Mesenchymal stem cell (in vitro differentiated cells and primary cell): ENCODE data around the gene TSC22D4.
A peak's percentile ranks its signal among the peaks of the same experiment; 100 is the strongest.

ENCODE experiments used
- DNase-seq: peaks from one replicate; pipeline ENCODE4 v3.0.0-alpha.2; 2013
- H2AFZ ChIP-seq: one replicate; pipeline ENCODE4 v1.6.1; 2013; ENCODE audit warnings: low read depth, mild to moderate bottlenecking, control low read depth, inconsistent platforms, low read length, moderate library complexity
- H2AK5ac ChIP-seq: 2 replicates; pipeline ENCODE4 v1.6.1; 2013; ENCODE audit warnings: low read length, moderate library complexity, mild to moderate bottlenecking, inconsistent platforms; ENCODE audit not compliant: severe bottlenecking
- H2BK120ac ChIP-seq: one replicate; pipeline ENCODE4 v1.6.1; 2013; ENCODE audit warnings: low read depth, mild to moderate bottlenecking, inconsistent platforms, low read length, moderate library complexity
- H2BK12ac ChIP-seq, 2 experiments: one replicate each; pipeline ENCODE4 v1.6.1; 2013; ENCODE audit warnings: inconsistent platforms in 2 of 2, low read length in 2 of 2, mild to moderate bottlenecking in 2 of 2, moderate library complexity in 2 of 2, control low read depth in 1 of 2
- H2BK15ac ChIP-seq: one replicate; pipeline ENCODE4 v1.6.1; 2013; ENCODE audit warnings: mild to moderate bottlenecking, low read depth, inconsistent platforms; ENCODE audit not compliant: poor library complexity, severe bottlenecking
- H2BK5ac ChIP-seq: 2 replicates; pipeline ENCODE4 v1.6.1; 2013; ENCODE audit warnings: low read depth, mild to moderate bottlenecking, low read length, control low read depth, inconsistent platforms; ENCODE audit not compliant: poor library complexity, severe bottlenecking
- H3K14ac ChIP-seq, 2 experiments: one replicate each; pipeline ENCODE4 v1.6.1; 2013; ENCODE audit warnings: inconsistent platforms in 2 of 2, low read length in 2 of 2, control low read depth in 1 of 2, mild to moderate bottlenecking in 1 of 2, moderate library complexity in 1 of 2
- H3K18ac ChIP-seq, 2 experiments: one replicate each; pipeline ENCODE4 v1.6.1; 2013; ENCODE audit warnings: inconsistent platforms in 2 of 2, low read length in 2 of 2, control low read depth in 1 of 2, low read depth in 1 of 2, mild to moderate bottlenecking in 1 of 2
- H3K23ac ChIP-seq, 2 experiments: one replicate each; pipeline ENCODE4 v1.6.1; 2013; ENCODE audit warnings: inconsistent platforms in 2 of 2, low read length in 2 of 2, mild to moderate bottlenecking in 2 of 2, moderate library complexity in 2 of 2, control low read depth in 1 of 2
- H3K27ac ChIP-seq: 2 replicates; pipeline ENCODE4 v1.5.1; 2013; ENCODE audit warnings: mild to moderate bottlenecking, moderate library complexity, low read length, control low read depth, inconsistent platforms; ENCODE audit not compliant: poor library complexity, severe bottlenecking
- H3K27me3 ChIP-seq, 2 experiments: 2 replicates each; pipeline versions ENCODE4 v1.6.1 to v1.7.0; 2013; ENCODE audit warnings: low read length in 2 of 2, mild to moderate bottlenecking in 2 of 2, moderate library complexity in 2 of 2, control low read depth in 1 of 2, inconsistent platforms in 1 of 2; ENCODE audit not compliant: control insufficient read depth in 1 of 2, insufficient read depth in 1 of 2
- H3K36me3 ChIP-seq, 2 experiments: 2 replicates each; pipeline versions ENCODE4 v1.6.1 to v1.7.0; 2013; ENCODE audit warnings: low read length in 2 of 2, control low read depth in 1 of 2, inconsistent platforms in 1 of 2, low read depth in 1 of 2, mild to moderate bottlenecking in 1 of 2; ENCODE audit not compliant: insufficient read depth in 2 of 2, control insufficient read depth in 1 of 2
- H3K4ac ChIP-seq, 2 experiments: one replicate each; pipeline ENCODE4 v1.6.1; 2013; ENCODE audit warnings: inconsistent platforms in 2 of 2, low read length in 2 of 2, mild to moderate bottlenecking in 2 of 2, moderate library complexity in 2 of 2, control low read depth in 1 of 2, low read depth in 1 of 2
- H3K4me1 ChIP-seq: 2 replicates; pipeline ENCODE4 v1.6.1; 2013; ENCODE audit warnings: low read depth, low read length, control low read depth; ENCODE audit not compliant: control insufficient read depth, insufficient read depth
- H3K4me2 ChIP-seq: 2 replicates; pipeline ENCODE4 v1.6.1; 2013; ENCODE audit warnings: low read length, mild to moderate bottlenecking, inconsistent platforms; ENCODE audit not compliant: poor library complexity, severe bottlenecking
- H3K4me3 ChIP-seq, 2 experiments: 2 replicates each; pipeline versions ENCODE4 v1.5.1 to v1.7.0; 2013; ENCODE audit warnings: low read length in 2 of 2, mild to moderate bottlenecking in 2 of 2, control low read depth in 1 of 2, low read depth in 1 of 2; ENCODE audit not compliant: insufficient read depth in 1 of 2
- H3K79me1 ChIP-seq: replicated peaks from 2 replicates; pipeline ENCODE4 v1.6.1; 2013; ENCODE audit warnings: mild to moderate bottlenecking, control low read depth, low read length, inconsistent platforms; ENCODE audit not compliant: poor library complexity, severe bottlenecking
- H3K9ac ChIP-seq: 2 replicates; pipeline ENCODE4 v1.7.0; 2013; ENCODE audit warnings: mild to moderate bottlenecking, low read length, moderate library complexity
- H3K9me3 ChIP-seq: 2 replicates; pipeline ENCODE4 v1.7.0; 2013; ENCODE audit warnings: mild to moderate bottlenecking, low read length; ENCODE audit not compliant: control insufficient read depth
- H4K8ac ChIP-seq: one replicate; pipeline ENCODE4 v1.6.1; 2013; ENCODE audit warnings: inconsistent platforms, mild to moderate bottlenecking, low read length, moderate library complexity
- H4K91ac ChIP-seq: one replicate; pipeline ENCODE4 v1.6.1; 2013; ENCODE audit warnings: mild to moderate bottlenecking, low read length, inconsistent platforms
- WGBS: methylation state at CpG from one replicate; pipeline ENCODE4 v1.1.7; 2013; ENCODE audit warnings: mixed read lengths; 5-methylcytosine and 5-hydroxymethylcytosine counted together

Gene TSC22D4

GRCh38 chr7:100491192-100491578 lies 12.2 kb upstream of the TSC22D4 start:
- Histone ChIP-seq H4K91ac (no peak overlapping the region), H2BK12ac (no peak overlapping the region), H2BK5ac (no peak overlapping the region), H3K9me3 (no peaks in the 10 kb centered on the region), H2BK120ac (no peak overlapping the region), H2AFZ (no peak overlapping the region), H3K4me3 (no peak overlapping the region), H3K23ac (no peak overlapping the region), H3K14ac (no peak overlapping the region), H3K27me3 (no peaks in the 10 kb centered on the region), H4K8ac (no peak overlapping the region), H3K18ac (no peak overlapping the region), H2BK15ac (no peak overlapping the region), H3K79me1 (no peaks in the 10 kb centered on the region), H3K27ac (no peak overlapping the region), H3K9ac (no peak overlapping the region), H3K4ac (no peak overlapping the region), H3K4me2 (no peak overlapping the region), H3K4me1 (peaks cover 23% of the 10 kb centered on the region), H2AK5ac (no peak overlapping the region), H3K36me3 (peaks cover 0 to 8% of the 10 kb centered on the region in 2 experiments)
- DNase-seq, result no peak
- 88% methylated on average over 5 of the region's 5 CpGs for WGBS

- no peaks in the 10 kb centered on the region for H3K79me1 ChIP-seq
- no peak for DNase-seq
Observed at GRCh38 chr7:100490483-100491191, 11.6 kb upstream of the TSC22D4 start.

GRCh38 chr7:100489824-100490223 lies 10.8 kb upstream of the TSC22D4 start:
- H4K8ac ChIP-seq, result no peak overlapping the region
- 71% methylated on average over 3 of the region's 9 CpGs for WGBS
- H3K27me3 ChIP-seq, result no peaks in the 10 kb centered on the region
- H2BK120ac ChIP-seq, result no peak overlapping the region
- no peaks in the 10 kb centered on the region for H3K9me3 ChIP-seq
- no peak overlapping the region for H3K4me2 ChIP-seq
- peak; percentile 96 for DNase-seq
- H2AFZ ChIP-seq, result no peak overlapping the region
- no peak overlapping the region for H2AK5ac ChIP-seq
- no peak overlapping the region for H4K91ac ChIP-seq
- no peak overlapping the region for H3K9ac ChIP-seq
- H3K4ac ChIP-seq, result peak overlapping the region in 1 of 2 experiments; percentile 38
- no peak overlapping the region for H2BK15ac ChIP-seq
- no peak overlapping the region for H3K27ac ChIP-seq
- no peaks in the 10 kb centered on the region for H3K79me1 ChIP-seq
- no peak overlapping the region for H3K14ac ChIP-seq
- H3K4me3 ChIP-seq, result no peak overlapping the region
- peaks cover 0 to 8% of the 10 kb centered on the region in 2 experiments for H3K36me3 ChIP-seq
- H3K23ac ChIP-seq, result no peak overlapping the region
- no peak overlapping the region for H3K18ac ChIP-seq
- no peak overlapping the region for H2BK12ac ChIP-seq
- H3K4me1 ChIP-seq, result peaks cover 23% of the 10 kb centered on the region
- H2BK5ac ChIP-seq, result no peak overlapping the region

More at GRCh38 chr7:100490483-100491191, 11.6 kb upstream of the TSC22D4 start:
- Histone ChIP-seq H2BK15ac (no peak overlapping the region), H2BK12ac (no peak overlapping the region), H3K18ac (peak overlapping the region in 1 of 2 experiments; percentile 13), H2AFZ (no peak overlapping the region), H4K8ac (no peak overlapping the region), H3K36me3 (peaks cover 0 to 8% of the 10 kb centered on the region in 2 experiments), H2AK5ac (no peak overlapping the region), H3K4me3 (peak overlapping the region in 1 of 2 experiments; percentile 27), H2BK5ac (no peak overlapping the region), H4K91ac (peak overlapping the region; percentile 62), H3K14ac (peak overlapping the region in 1 of 2 experiments; percentile 55), H2BK120ac (no peak overlapping the region), H3K27me3 (no peaks in the 10 kb centered on the region), H3K23ac (no peak overlapping the region), H3K4me2 (no peak overlapping the region), H3K9me3 (no peaks in the 10 kb centered on the region), H3K4ac (no peak overlapping the region), H3K9ac (no peak overlapping the region), H3K27ac (no peak overlapping the region), H3K4me1 (peaks cover 23% of the 10 kb centered on the region)
- WGBS, result 93% methylated on average over 24 of the region's 25 CpGs

DNA sequence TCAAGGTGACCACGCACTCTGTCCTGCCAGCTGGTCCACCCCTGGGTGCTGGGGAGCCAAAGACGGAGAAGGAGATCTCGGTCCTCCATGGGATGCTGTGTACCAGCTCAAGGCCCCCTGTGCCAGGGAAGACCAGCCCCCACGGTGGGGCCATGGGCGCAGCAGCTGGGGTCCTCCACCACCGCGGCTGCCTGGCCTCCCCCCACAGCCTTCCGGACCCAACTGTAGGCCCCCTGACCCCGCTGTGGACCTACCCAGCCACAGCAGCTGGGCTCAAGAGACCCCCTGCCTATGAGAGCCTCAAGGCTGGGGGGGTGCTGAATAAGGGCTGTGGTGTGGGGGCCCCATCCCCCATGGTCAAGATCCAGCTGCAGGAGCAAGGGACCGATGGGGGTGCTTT lies 10.1 kb upstream of the TSC22D4 start:
- Histone ChIP-seq H4K8ac (no peak overlapping the region), H3K36me3 (peaks cover 0 to 8% of the 10 kb centered on the region in 2 experiments), H3K23ac (no peak overlapping the region), H3K18ac (peak overlapping the region in 1 of 2 experiments; percentile 43), H3K4ac (peak overlapping the region in 1 of 2 experiments; percentile 50), H3K79me1 (no peaks in the 10 kb centered on the region), H3K9me3 (no peaks in the 10 kb centered on the region), H2AFZ (no peak overlapping the region), H2BK15ac (no peak overlapping the region), H3K4me3 (no peak overlapping the region), H2BK120ac (no peak overlapping the region), H3K27me3 (no peaks in the 10 kb centered on the region), H3K4me2 (no peak overlapping the region), H3K4me1 (peaks cover 26% of the 10 kb centered on the region), H3K14ac (peak overlapping the region in 1 of 2 experiments; percentile 70), H3K9ac (no peak overlapping the region), H2BK5ac (no peak overlapping the region), H2BK12ac (peak overlapping the region in 1 of 2 experiments; percentile 6), H3K27ac (no peak overlapping the region), H2AK5ac (no peak overlapping the region), H4K91ac (no peak overlapping the region)
- no peak for DNase-seq
- 96% methylated on average over 10 of the region's 10 CpGs for WGBS
